ENCODE results near the gene CTXND1.

- no peak for TF ChIP-seq CTCF (tag by site-specific recombination; IDR thresholded peaks at IDR 0.05)
- TF ChIP-seq ZBTB17 (tag by site-specific recombination; IDR thresholded peaks at IDR 0.05) = no peak
- TF ChIP-seq ZBTB11 (tag by site-specific recombination; conservative IDR thresholded peaks at IDR 0.05; ENCODE audit: low read depth) = no peak
Measured at GRCh38 chr15:80151148-80151547, 100.9 kb downstream of the CTXND1 start.

Measured in HEK293 (cell line).